HCT116 (cell line): Measurements from ENCODE around the gene TRAK1. TPM values are rescaled to one million over a fixed set of nuclear protein-coding genes. Genes with fewer than 3 reads are reported as not detected.

Source experiments
- ATAC-seq: fragments of 200-7000 bp; cut with Tn5 transposase; 2 replicates; pipeline ENCODE4 v1.9.1; 2020; ENCODE audit warnings: mild to moderate bottlenecking, moderate library complexity
- BruUV-seq: library from RNA; stranded (reverse); fragments of 400-500 nt; replicated peaks from 2 replicates; lab custom pipeline; 2021; lab: Mats Ljungman, UMichigan
- CTCF ChIA-PET: fragments of 300-600 bp; sonication (Branson Sonifier 250); formaldehyde crosslinking; loops from one replicate; lab custom pipeline; 2021; ENCODE audit warnings: antibody characterized with exemption; lab: Charles Lee
- POLR2A ChIA-PET: fragments of 300-600, 350-600 bp; sonication (Branson Sonifier 250); formaldehyde crosslinking; loops from one replicate; lab custom pipeline; 2021; ENCODE audit warnings: antibody characterized with exemption; lab: Charles Lee
- RAD21 ChIA-PET, 2 experiments: fragments of 300-600 bp; sonication (Branson Sonifier 250); formaldehyde crosslinking; loops; one replicate each; lab custom pipeline; 2023; ENCODE audit warnings: low total read pairs in 2 of 2; ENCODE audit not compliant: uncharacterized antibody in 2 of 2, unreplicated experiment in 2 of 2, low non-redundant PET in 1 of 2; lab: Charles Lee
- DNase-seq: peaks from one replicate; pipeline ENCODE4 v3.0.0-alpha.2; 2010; ENCODE audit warnings: low read depth, low spot score
- H2AFZ ChIP-seq: fragments of 200-600 bp; shearing (Covaris generic), sonication (generic); 2 replicates; pipeline ENCODE4 v1.6.1; 2017; ENCODE audit warnings: low read depth, mixed run types, mixed read lengths, antibody characterized with exemption, low read length; ENCODE audit not compliant: poor library complexity, severe bottlenecking
- H3K27ac ChIP-seq: 2 replicates; pipeline ENCODE4 v1.5.1; 2012; ENCODE audit warnings: low read depth, low read length
- H3K27me3 ChIP-seq: fragments of 200-600 bp; sonication (generic); 2 replicates; pipeline ENCODE4 v1.6.1; 2016; ENCODE audit warnings: mixed run types, low read length, mixed read lengths; ENCODE audit not compliant: insufficient read depth
- H3K36me3 ChIP-seq, 2 experiments: fragments of 200-500 bp in 1 of 2; fragments of 200-600 bp in 1 of 2; sonication (Bioruptor generic) in 1 of 2; sonication (generic) in 1 of 2; 2 replicates each; pipeline versions ENCODE4 v1.5.1 to v1.6.1; 2014 to 2016; ENCODE audit warnings: low read length in 2 of 2, inconsistent platforms in 1 of 2, mixed read lengths in 1 of 2, mixed run types in 1 of 2; ENCODE audit not compliant: insufficient read depth in 2 of 2, control insufficient read depth in 1 of 2
- H3K4me1 ChIP-seq, 2 experiments: fragments of 200-600 bp in 1 of 2; sonication (generic) in 1 of 2; 2 replicates each; pipeline versions ENCODE4 v1.5.1 to v1.6.1; 2012 to 2017; ENCODE audit warnings: low read length in 2 of 2, inconsistent platforms in 1 of 2, mild to moderate bottlenecking in 1 of 2, mixed read lengths in 1 of 2, mixed run types in 1 of 2, moderate library complexity in 1 of 2; ENCODE audit not compliant: insufficient read depth in 2 of 2, control insufficient read depth in 1 of 2
- H3K4me2 ChIP-seq: fragments of 200-600 bp; sonication (generic); 2 replicates; pipeline ENCODE4 v1.6.1; 2017; ENCODE audit warnings: mixed run types, low read length, mixed read lengths
- H3K4me3 ChIP-seq, 2 experiments: fragments of 200-600 bp in 1 of 2; sonication (generic) in 1 of 2; replicated peaks in 1 of 2; 2 replicates each; pipeline ENCODE4 v1.5.1; 2011 to 2016; ENCODE audit warnings: low read length in 2 of 2, control low read depth in 1 of 2, low read depth in 1 of 2, mild to moderate bottlenecking in 1 of 2, mixed read lengths in 1 of 2, mixed run types in 1 of 2
- H3K79me2 ChIP-seq: fragments of 200-600 bp; sonication (generic); 2 replicates; pipeline ENCODE4 v1.6.1; 2017; ENCODE audit warnings: mild to moderate bottlenecking, mixed run types, low read length, moderate library complexity, mixed read lengths; ENCODE audit not compliant: insufficient read depth
- H3K9ac ChIP-seq: fragments of 200-600 bp; sonication (generic); 2 replicates; pipeline ENCODE4 v1.6.1; 2016; ENCODE audit warnings: low read length, mixed read lengths
- H3K9me2 ChIP-seq: fragments of 200-600 bp; sonication (generic), shearing (Covaris generic); 2 replicates; pipeline ENCODE4 v1.6.1; 2017; ENCODE audit warnings: mixed run types, mild to moderate bottlenecking, moderate library complexity; ENCODE audit not compliant: insufficient read depth
- H3K9me3 ChIP-seq, 2 experiments: fragments of 200-500 bp in 1 of 2; fragments of 200-600 bp in 1 of 2; sonication (Bioruptor generic) in 1 of 2; sonication (generic) in 1 of 2; 2 replicates each; pipeline ENCODE4 v1.6.1; 2014 to 2017; ENCODE audit warnings: low read length in 2 of 2, mixed read lengths in 2 of 2, inconsistent platforms in 1 of 2, low read depth in 1 of 2, mild to moderate bottlenecking in 1 of 2, mixed run types in 1 of 2, moderate library complexity in 1 of 2; ENCODE audit not compliant: control insufficient read depth in 1 of 2, insufficient read depth in 1 of 2
- H4K20me1 ChIP-seq: fragments of 200-600 bp; sonication (generic), shearing (Covaris generic); 2 replicates; pipeline ENCODE4 v1.6.1; 2017; ENCODE audit warnings: mixed run types, mild to moderate bottlenecking, moderate library complexity; ENCODE audit not compliant: insufficient read depth
- ATF3 ChIP-seq: IDR thresholded peaks from 2 replicates; pipeline ENCODE4 v1.6.1; 2012
- CBX3 ChIP-seq: IDR thresholded peaks from 2 replicates; pipeline ENCODE4 v1.6.1; 2012; ENCODE audit warnings: low read depth
- ELF1 ChIP-seq: IDR thresholded peaks from 2 replicates; pipeline ENCODE4 v1.6.1; 2012; ENCODE audit warnings: low read depth, borderline replicate concordance
- EZH2phosphoT487 ChIP-seq: fragments of 200-600 bp; IDR thresholded peaks from 2 replicates; pipeline ENCODE4 v1.6.1; 2018; ENCODE audit warnings: antibody characterized with exemption, borderline replicate concordance
- JUND ChIP-seq: IDR thresholded peaks from 2 replicates; pipeline ENCODE4 v1.6.1; 2012
- MAX ChIP-seq: IDR thresholded peaks from 2 replicates; pipeline ENCODE4 v1.6.1; 2012
- REST ChIP-seq: IDR thresholded peaks from 2 replicates; pipeline ENCODE4 v1.6.1; 2012; ENCODE audit warnings: low read depth
- SRF ChIP-seq: IDR thresholded peaks from 2 replicates; pipeline ENCODE4 v1.6.1; 2012; ENCODE audit warnings: low read depth
- TCF7L2 ChIP-seq: IDR thresholded peaks from 2 replicates; pipeline ENCODE4 v1.7.0; 2011; ENCODE audit warnings: borderline replicate concordance, inconsistent platforms; ENCODE audit not compliant: insufficient read depth, insufficient read length; ENCODE audit errors: extremely low read depth
- ZBTB33 ChIP-seq: IDR thresholded peaks from 2 replicates; pipeline ENCODE4 v1.6.1; 2011; ENCODE audit warnings: mild to moderate bottlenecking, low read length, moderate library complexity; ENCODE audit not compliant: insufficient replicate concordance; ENCODE audit errors: extremely low read depth
- ZNF274 ChIP-seq: fragments of 200-500 bp; sonication (Bioruptor generic); IDR thresholded peaks from 2 replicates; pipeline ENCODE4 v1.6.1; 2014; ENCODE audit warnings: mild to moderate bottlenecking, low read depth, low read length, inconsistent platforms
- intact Hi-C: fragments of 100-400 bp; cut with micrococcal nuclease; formaldehyde crosslinking; loops from 2 replicates; pipeline ENCODE4 v1.10.0; 2022
- total RNA-seq: library from RNA; stranded (reverse); gene quantifications from one replicate; pipeline ENCODE4 v1.2.1, GENCODE V29; 2021; ENCODE audit not compliant: unreplicated experiment

Gene TRAK1
- total RNA-seq, 1 experiment from 2014 or later: 25.9 TPM

GRCh38 chr3:42214064-42214463 is 122.9 kb downstream of the TRAK1 start:
- CTCF ChIA-PET: no interaction called here
- H3K27ac ChIP-seq: no peak overlapping the region
- intact Hi-C loops: no loop called here
- TF ChIP-seq CBX3 (no peak), ZNF274 (no peak), EZH2phosphoT487 (no peak)
- no peaks in the 10 kb centered on the region for H3K27me3 ChIP-seq
- 0 out of 4 replicates have a peak, but pooled peaks cover 2 to 4% of the 10 kb centered on the region in 2 experiments for H3K36me3 ChIP-seq
- ATAC-seq: peak; percentile 46; the same call in 1 of the 2 replicates
- peaks cover 2 to 12% of the 10 kb centered on the region in 2 experiments; a peak in 2 of 4 replicates for H3K4me1 ChIP-seq
- no TSS peak for BruUV-seq
- no peak overlapping the region for H3K4me2 ChIP-seq
- H3K9me2 ChIP-seq: no peaks in the 10 kb centered on the region
- H2AFZ ChIP-seq: no peak overlapping the region
- H3K9ac ChIP-seq: no peak overlapping the region
- H3K4me3 ChIP-seq: no peak overlapping the region
- H4K20me1 ChIP-seq: no peaks in the 10 kb centered on the region
- POLR2A ChIA-PET: no interaction called here
- no peaks in the 10 kb centered on the region for H3K79me2 ChIP-seq
- RAD21 ChIA-PET: no interaction called here
- no peak for DNase-seq
- H3K9me3 ChIP-seq: no peaks in the 10 kb centered on the region

GRCh38 chr3:42214565-42215283 is 123.6 kb downstream of the TRAK1 start:
- CTCF ChIA-PET: no interaction called here
- Histone ChIP-seq H3K9me2 (no peaks in the 10 kb centered on the region), H3K9ac (no peak overlapping the region), H3K9me3 (no peaks in the 10 kb centered on the region), H4K20me1 (no peaks in the 10 kb centered on the region), H3K27ac (no peak overlapping the region), H3K4me3 (no peak overlapping the region), H3K4me2 (no peak overlapping the region), H3K36me3 (0 out of 4 replicates have a peak, but pooled peaks cover 2 to 4% of the 10 kb centered on the region in 2 experiments), H2AFZ (no peak overlapping the region), H3K79me2 (no peaks in the 10 kb centered on the region), H3K4me1 (peaks cover 2 to 12% of the 10 kb centered on the region in 2 experiments; a peak in 2 of 4 replicates), H3K27me3 (no peaks in the 10 kb centered on the region)
- BruUV-seq: no TSS peak
- no peak for DNase-seq
- POLR2A ChIA-PET: no interaction called here
- intact Hi-C loops: no loop called here
- ATAC-seq: no peak
- RAD21 ChIA-PET: no interaction called here
- TF ChIP-seq ELF1: no peak
- TF ChIP-seq REST: no peak
- TF ChIP-seq SRF: no peak
- TF ChIP-seq ATF3: no peak
- no peak for TF ChIP-seq MAX
- no peak for TF ChIP-seq ZBTB33
- TF ChIP-seq TCF7L2: no peak
- no peak for TF ChIP-seq JUND
- no peak for TF ChIP-seq EZH2phosphoT487
